CD4-positive, alpha-beta T cell treated with Interleukin-2 at 100 ng/mL for 4 hours (primary cell): Measurements from ENCODE around the gene LSM12.
"Not testable (repeated sequence)": the region's sequence is repeated elsewhere in the genome, so short reads cannot be mapped to it uniquely, and the experiment has no call there.

Experiments
- DNase-seq: peaks from one replicate; pipeline ENCODE4 v3.0.0-alpha.2; 2020; ENCODE audit warnings: low spot score

Gene LSM12

GRCh38 chr17:44076716-44077594 is 10.5 kb upstream of the LSM12 start:
- DNase-seq = no peak

- no peak for DNase-seq
These were observed 9.3 kb upstream of the LSM12 start for GRCh38 chr17:44075598-44076293.

GRCh38 chr17:44074911-44075285 is 8.4 kb upstream of the LSM12 start:
- DNase-seq = no peak

DNA sequence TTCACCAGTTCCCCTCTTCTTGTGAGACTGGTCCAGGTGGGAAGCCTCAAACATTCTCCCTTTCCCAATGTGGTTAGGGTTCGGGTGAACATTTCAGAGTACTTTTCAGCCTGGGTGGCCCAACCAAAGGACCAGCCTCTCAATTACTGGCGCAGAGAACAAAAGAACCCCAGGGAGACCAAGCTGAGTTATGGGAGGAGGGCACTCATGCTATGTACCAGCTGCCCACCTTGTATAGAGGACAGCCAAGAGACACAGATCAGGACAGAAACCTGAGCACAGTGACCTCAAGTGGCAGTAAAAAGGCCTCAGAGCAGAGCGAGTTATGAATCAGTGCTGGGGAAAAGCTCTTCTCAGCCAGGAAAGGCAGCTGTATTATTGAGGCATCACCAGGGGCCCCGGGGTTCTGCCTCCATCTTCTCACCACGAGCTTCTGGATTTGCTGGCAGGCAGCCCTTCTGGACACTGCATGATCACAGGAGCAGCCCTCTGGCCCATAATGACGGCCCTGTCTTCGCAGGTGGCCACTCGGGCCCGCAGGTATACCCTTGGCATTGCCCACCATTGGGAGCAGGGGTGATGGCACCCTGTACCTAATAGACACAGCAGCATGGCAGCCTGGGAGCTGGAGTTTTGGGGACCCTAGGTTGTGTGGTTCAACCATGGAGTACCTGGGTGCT is 7.9 kb upstream of the LSM12 start:
- no peak for DNase-seq

DNA sequence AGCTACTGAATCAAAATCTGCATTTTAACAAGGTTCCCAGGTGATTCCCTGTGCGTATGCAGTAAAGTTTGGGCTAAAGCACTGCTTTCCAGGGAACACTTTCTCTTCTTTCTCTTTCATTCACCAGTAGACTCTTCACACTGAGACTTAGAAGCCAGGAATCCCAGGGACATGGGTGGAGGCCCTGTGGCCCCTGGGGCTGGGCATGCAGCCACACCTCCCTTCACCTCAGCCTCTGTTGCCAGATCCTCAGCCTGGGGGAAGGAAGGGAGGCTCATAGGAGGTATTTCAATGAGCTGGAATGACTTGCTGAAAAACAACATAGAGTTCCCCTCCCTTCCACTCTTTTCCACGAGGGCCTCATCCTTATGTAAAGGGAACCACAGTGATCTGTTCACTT is 5.3 kb upstream of the LSM12 start:
- DNase-seq = no peak

- no peak for DNase-seq
These were observed 4.7 kb upstream of the LSM12 start for GRCh38 chr17:44071198-44071520.

DNA sequence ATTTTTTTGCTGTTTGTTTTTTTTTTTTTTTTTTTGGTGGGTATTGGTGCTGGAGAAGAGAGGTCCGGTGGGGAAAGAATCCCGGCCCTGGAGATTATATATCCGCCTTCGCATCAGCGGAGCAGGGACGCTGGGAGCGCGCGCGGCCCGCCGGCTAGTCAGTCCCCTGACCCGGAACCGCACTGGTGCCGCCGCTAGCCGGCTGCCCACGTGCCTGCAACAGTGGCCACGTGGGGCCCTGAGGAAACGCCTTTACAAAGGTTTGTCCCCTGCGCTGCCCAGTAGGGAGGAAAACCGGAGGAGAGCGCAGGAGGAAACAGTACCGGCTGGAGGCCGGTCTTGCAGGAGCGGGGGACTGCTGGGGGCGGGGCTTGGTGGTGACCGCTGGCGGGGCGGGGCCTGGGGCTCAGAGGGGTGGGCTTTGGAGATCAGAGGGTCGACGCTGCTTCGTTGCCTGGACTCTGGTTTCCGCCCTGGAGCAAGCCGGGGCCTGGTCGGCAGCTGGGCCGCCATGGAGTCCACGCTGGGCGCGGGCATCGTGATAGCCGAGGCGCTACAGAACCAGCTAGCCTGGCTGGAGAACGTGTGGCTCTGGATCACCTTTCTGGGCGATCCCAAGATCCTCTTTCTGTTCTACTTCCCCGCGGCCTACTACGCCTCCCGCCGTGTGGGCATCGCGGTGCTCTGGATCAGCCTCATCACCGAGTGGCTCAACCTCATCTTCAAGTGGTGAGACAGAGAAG is 4.2 kb upstream of the LSM12 start, which contains the start of gene G6PC3:
Gene G6PC3 (plus strand): TSS at position 281 of the 743 bp plus-strand sequence. CDS start 231 bp downstream, at position 512.
- peak; percentile 82 for DNase-seq

GRCh38 chr17:44069974-44070454 is 3.5 kb upstream of the LSM12 start:
- no peak for DNase-seq

DNA sequence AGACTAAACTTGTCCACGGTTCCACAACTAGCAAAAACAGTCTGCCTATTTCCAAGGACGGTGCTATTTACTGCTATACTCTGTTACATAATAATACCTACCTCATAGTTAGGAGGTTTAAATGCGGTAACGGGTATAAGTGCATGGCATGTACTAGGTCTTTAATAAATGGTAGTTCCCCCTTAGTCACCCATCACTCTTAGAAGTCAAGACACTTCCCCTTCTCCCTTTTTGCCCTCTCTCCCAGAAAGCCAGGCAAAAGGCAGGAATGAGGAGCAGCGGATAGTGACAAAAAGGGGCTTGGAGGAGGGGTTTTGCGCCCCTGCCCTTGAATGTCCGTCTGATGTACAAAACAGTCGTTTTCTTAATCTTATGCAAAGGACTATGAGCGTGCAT is 1.1 kb upstream of the LSM12 start:
- no peak for DNase-seq

DNA sequence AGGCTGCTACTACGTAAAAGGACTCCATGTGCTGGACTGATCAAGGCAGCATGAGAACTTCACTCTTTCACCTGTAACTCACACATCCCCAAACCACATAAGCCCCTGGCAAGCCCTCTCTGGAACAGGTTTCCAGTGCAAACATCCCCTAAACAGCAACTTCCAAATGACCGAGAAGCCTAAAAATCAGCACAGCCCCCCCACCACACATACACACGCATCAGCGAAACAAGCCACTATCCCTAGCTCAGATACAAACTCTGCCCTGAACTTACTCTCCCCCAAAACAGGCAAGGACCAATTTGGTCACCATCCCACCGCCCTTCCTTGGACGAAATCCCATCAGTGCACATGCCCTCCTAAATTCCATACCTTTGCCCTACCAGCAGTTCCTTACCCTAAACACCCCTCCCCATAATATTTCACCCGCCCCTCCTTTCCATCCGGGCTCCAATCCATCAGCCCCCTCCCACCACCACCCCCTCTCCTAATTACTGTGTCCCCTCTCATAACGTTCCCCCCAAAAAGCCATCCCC is 735 bp downstream of the LSM12 start:
- DNase-seq = no peak

DNA sequence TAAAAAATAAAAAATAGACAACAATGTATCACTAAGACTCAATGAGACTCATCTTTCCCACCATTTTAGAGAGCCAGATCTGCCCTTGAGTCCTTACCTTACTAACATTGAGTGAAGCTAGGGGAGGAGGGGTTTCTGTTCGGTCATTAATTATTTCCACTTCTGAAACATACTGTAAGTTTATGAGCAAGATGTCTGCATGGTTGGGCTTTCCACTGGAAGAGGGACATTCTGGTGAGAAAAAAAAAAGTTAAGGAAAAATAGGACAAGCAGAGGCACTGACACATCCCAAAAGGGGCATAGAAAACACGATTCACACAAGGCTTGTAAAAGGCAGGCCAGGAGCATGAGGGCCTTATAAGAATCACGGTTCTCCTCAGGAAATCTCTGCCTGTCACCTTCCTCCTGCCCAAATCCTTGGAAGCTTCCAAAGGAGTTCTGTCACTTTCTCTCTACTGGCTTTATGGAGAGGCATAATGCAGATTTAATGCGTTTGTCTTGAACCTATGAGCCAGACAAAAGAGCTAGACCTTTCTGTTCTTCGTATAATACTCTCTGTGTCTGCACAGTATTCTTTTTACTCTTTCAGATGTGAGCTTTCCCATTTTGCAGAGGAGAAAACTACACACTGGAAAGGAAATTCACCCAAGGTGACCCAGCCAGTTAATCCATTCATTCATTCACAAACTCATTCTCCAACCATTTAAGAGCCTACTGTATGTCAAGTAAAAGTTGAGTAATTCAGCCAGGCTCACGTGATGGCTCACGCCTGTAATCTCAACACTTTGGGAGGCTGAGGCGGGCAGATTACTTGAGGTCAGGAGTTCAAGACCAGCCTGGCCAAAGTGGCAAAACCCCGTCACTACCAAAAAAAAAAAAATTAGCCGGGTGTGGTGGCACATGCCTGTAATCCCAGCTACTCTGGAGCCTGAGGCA is 2.5 kb downstream of the LSM12 start:
- no peak for DNase-seq

- DNase-seq = no peak
These were observed 3.6 kb downstream of the LSM12 start for GRCh38 chr17:44062871-44063270.

DNA sequence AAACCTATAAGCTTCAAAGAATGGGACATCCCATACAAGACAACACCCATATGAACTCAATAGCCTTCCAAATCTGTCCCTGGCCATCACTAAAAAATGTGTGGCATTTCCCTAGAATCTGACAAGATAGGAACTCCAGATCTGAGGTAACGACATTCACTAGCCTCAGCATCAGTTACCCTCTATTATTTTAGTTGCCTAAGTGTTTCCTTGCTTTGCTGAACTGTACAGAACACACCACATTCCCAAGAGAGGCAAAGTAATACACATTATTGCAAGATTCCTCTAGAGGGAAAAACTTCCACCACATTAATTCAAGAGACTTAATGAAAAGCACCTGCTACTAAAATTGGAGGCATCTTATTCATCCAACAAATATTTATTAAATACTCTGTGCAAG is 5.0 kb downstream of the LSM12 start:
- DNase-seq = no peak

- DNase-seq = no peak
These were observed 7.2 kb downstream of the LSM12 start for GRCh38 chr17:44059101-44059892.

DNA sequence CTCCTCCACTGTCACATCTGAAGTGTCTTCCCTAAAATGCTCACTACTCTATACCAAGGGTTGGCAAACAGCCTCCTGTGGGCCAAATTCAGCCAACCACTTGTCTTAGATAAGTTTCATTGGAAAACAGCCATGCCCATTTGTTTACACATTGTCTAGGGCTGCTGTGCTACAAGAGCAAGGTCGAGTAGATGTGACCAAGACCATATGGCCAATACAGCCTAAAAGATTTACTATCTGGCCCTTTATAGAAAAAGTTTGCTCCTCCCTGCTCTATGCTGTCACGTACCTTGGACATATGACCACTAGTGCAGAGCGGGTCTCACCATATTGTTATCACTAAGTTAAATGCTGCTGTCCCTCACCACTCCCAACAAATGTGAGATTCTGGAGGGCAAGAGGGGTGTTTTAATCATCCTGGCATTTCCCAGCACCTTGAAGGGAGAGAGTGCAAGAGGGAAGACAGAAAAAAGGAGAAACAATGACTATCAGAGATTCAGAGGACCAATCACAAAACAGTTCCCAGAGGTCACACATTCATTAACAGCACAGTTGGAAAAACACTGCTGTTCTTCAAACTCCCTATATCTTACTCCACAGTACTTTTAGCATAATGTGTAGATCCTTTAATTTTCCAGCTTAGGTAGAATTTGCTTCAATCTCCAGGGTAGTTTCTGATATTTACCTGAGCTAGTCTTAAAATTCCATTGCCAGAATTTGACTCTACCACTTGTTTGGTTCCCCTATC is 13.2 kb downstream of the LSM12 start:
- DNase-seq = no peak

DNA sequence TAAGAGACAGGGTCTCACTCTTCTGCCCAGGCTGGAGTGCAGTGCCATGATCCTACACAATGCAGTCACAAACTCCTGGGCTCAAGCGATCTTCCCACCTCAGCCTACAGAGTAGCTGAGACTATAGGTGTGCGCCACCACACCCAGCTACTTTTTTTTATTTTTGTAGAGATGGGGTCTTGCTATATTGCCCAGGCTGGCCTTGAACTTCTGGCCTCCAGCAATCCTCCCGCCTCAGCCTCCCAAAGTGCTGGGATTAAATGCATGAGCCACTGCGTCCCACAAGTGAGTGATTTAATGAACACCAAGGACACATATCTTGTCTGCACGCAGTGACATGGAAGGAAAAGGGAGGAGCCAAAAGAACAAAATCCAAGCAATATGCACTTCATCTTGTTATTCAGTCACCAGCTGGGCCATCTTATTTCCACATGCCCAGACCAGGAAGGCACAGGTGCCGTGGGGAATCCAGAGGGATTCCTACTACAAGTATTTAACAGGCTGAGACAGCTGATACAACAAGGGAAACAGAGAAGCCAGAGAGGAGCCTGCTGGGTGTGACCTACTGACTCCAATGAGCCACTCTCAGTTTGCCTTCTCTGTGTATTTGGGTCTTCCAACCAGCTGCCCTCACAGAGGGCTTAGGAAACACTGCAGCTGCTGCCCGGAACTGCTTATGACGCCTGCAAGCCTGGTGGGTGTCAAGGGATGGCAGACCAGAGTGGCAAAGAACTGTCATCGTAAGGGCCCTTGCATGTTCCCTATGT is 17.0 kb downstream of the LSM12 start:
- no peak for DNase-seq

GRCh38 chr17:44046893-44047292 is 19.6 kb downstream of the LSM12 start:
- DNase-seq = not testable (repeated sequence)

DNA sequence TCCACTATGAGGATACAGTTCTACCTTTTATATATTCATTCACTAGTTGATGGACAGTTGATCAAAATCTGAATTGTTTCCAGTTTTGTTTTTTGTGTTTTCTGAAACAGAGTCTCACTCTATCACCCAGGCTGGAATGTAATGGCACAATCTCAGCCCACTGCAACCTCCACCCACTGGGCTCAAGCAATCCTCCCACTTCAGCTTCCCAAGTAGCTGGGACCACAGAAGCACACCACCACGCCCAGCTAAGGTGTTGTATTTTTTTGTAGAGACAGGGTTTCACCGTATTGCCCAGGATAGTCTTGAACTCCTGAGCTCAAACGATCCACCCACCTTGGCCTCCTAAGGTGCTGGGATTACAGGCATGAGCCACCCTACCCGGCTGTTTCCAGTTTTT is 21.0 kb downstream of the LSM12 start:
- DNase-seq = no peak
